GM18870 (cell line): ENCODE data around the gene DAD1.

Source experiments
- ATAC-seq: cut with Tn5 transposase; IDR thresholded peaks from one replicate; pipeline ENCODE4 v1.9.1; 2021; ENCODE audit warnings: moderate library complexity; ENCODE audit not compliant: unreplicated experiment

DAD1 gene

GRCh38 chr14:22521449-22522239 is 67.4 kb downstream of the DAD1 start:
- no peak for ATAC-seq

- no peak for ATAC-seq
These were observed 68.2 kb downstream of the DAD1 start for GRCh38 chr14:22520796-22521195.

- ATAC-seq, result no peak
These were observed 68.9 kb downstream of the DAD1 start for GRCh38 chr14:22519877-22520685.

- no peak for ATAC-seq
These were observed 71.0 kb downstream of the DAD1 start for GRCh38 chr14:22518073-22518472.

- no peak for ATAC-seq
These were observed 71.8 kb downstream of the DAD1 start for GRCh38 chr14:22517117-22517720.

- no peak for ATAC-seq
These were observed 73.1 kb downstream of the DAD1 start for GRCh38 chr14:22515929-22516328.
